ENCODE data around the gene COL3A1.

Gene COL3A1

GRCh38 chr2:188974164-188974563, at the start of gene COL3A1:
COL3A1 (plus strand) TSS chr2:188974373; CDS start chr2:188974490, 117 bp downstream.
- no peak for DNase-seq (ENCODE audit: low read depth in 2 of 2)

- DNase-seq (ENCODE audit: low read depth in 2 of 2) = no peak
These were observed 45.5 kb upstream of the COL3A1 start for GRCh38 chr2:188928643-188929042.

- DNase-seq (ENCODE audit: low read depth in 2 of 2) = no peak
These were observed 42.8 kb upstream of the COL3A1 start for GRCh38 chr2:188931361-188931760.

GRCh38 chr2:188937228-188938220, 36.6 kb upstream of the COL3A1 start:
- no peak for DNase-seq (ENCODE audit: low read depth in 2 of 2)

GRCh38 chr2:188940171-188940570, 34.0 kb upstream of the COL3A1 start:
- no peak for DNase-seq (ENCODE audit: low read depth in 2 of 2)

GRCh38 chr2:188944442-188944841, 29.7 kb upstream of the COL3A1 start:
- DNase-seq (ENCODE audit: low read depth in 2 of 2) = no peak

- no peak for DNase-seq (ENCODE audit: low read depth in 2 of 2)
These were observed 24.9 kb upstream of the COL3A1 start for GRCh38 chr2:188949046-188949818.

GRCh38 chr2:188952901-188953300, 21.3 kb upstream of the COL3A1 start:
- no peak for DNase-seq (ENCODE audit: low read depth in 2 of 2)

GRCh38 chr2:188956290-188956689, 17.9 kb upstream of the COL3A1 start:
- no peak for DNase-seq (ENCODE audit: low read depth in 2 of 2)

GRCh38 chr2:188956961-188957360, 17.2 kb upstream of the COL3A1 start:
- no peak for DNase-seq (ENCODE audit: low read depth in 2 of 2)

GRCh38 chr2:188957646-188958045, 16.5 kb upstream of the COL3A1 start:
- DNase-seq (ENCODE audit: low read depth in 2 of 2) = no peak

- no peak for DNase-seq (ENCODE audit: low read depth in 2 of 2)
These were observed 10.4 kb upstream of the COL3A1 start for GRCh38 chr2:188963741-188964140.

- DNase-seq (ENCODE audit: low read depth in 2 of 2) = no peak
These were observed 9.1 kb upstream of the COL3A1 start for GRCh38 chr2:188964976-188965546.

GRCh38 chr2:188965563-188965962, 8.6 kb upstream of the COL3A1 start:
- no peak for DNase-seq (ENCODE audit: low read depth in 2 of 2)

GRCh38 chr2:188966079-188966571, 8.0 kb upstream of the COL3A1 start:
- no peak for DNase-seq (ENCODE audit: low read depth in 2 of 2)

GRCh38 chr2:188966728-188967440, 7.3 kb upstream of the COL3A1 start:
- no peak for DNase-seq (ENCODE audit: low read depth in 2 of 2)

GRCh38 chr2:188969236-188969635, 4.9 kb upstream of the COL3A1 start:
- no peak for DNase-seq (ENCODE audit: low read depth in 2 of 2)

- DNase-seq (ENCODE audit: low read depth in 2 of 2) = no peak
These were observed 4.5 kb upstream of the COL3A1 start for GRCh38 chr2:188969651-188970050.

- no peak for DNase-seq (ENCODE audit: low read depth in 2 of 2)
These were observed 4.0 kb upstream of the COL3A1 start for GRCh38 chr2:188970211-188970610.

- no peak for DNase-seq (ENCODE audit: low read depth in 2 of 2)
These were observed 2.7 kb upstream of the COL3A1 start for GRCh38 chr2:188971432-188971861.

GRCh38 chr2:188973641-188974040, 532 bp upstream of the COL3A1 start:
- no peak for DNase-seq (ENCODE audit: low read depth in 2 of 2)

Measured in stimulated activated CD8-positive, alpha-beta memory T cell treated with anti-CD3 and anti-CD28 coated beads, Interleukin-7, amount 100 ng/mL, for 1 hour (primary cell).